Effector memory CD4-positive, alpha-beta T cell (primary cell): Measurements from ENCODE around the gene TMPRSS6.

Source experiments
- DNase-seq, 3 donors: peaks; one replicate each; pipeline ENCODE4 v3.0.0-alpha.2; 2020
- H3K27ac ChIP-seq: 2 replicates; pipeline ENCODE4 v1.7.0; 2013; ENCODE audit warnings: mild to moderate bottlenecking, low read length, moderate library complexity; ENCODE audit not compliant: insufficient read depth, poor library complexity, severe bottlenecking
- H3K27me3 ChIP-seq: replicated peaks from 2 replicates; pipeline ENCODE4 v1.7.0; 2013; ENCODE audit warnings: mild to moderate bottlenecking, low read length; ENCODE audit not compliant: insufficient read depth, control insufficient read depth, poor library complexity, severe bottlenecking
- H3K36me3 ChIP-seq: 2 replicates; pipeline ENCODE4 v1.7.0; 2013; ENCODE audit warnings: mild to moderate bottlenecking, low read length, moderate library complexity; ENCODE audit not compliant: control insufficient read depth, insufficient read depth
- H3K4me1 ChIP-seq: 2 replicates; pipeline ENCODE4 v1.7.0; 2013; ENCODE audit warnings: low read length, mild to moderate bottlenecking; ENCODE audit not compliant: control insufficient read depth, insufficient read depth, poor library complexity, severe bottlenecking
- H3K4me3 ChIP-seq: 2 replicates; pipeline ENCODE4 v1.7.0; 2013; ENCODE audit warnings: low read length, low read depth, mild to moderate bottlenecking; ENCODE audit not compliant: insufficient read depth, poor library complexity, severe bottlenecking
- H3K9me3 ChIP-seq: 2 replicates; pipeline ENCODE4 v1.7.0; 2013; ENCODE audit warnings: mild to moderate bottlenecking, low read length, moderate library complexity; ENCODE audit not compliant: control insufficient read depth

TMPRSS6 gene

GRCh38 chr22:37128555-37129281 is 19.2 kb upstream of the TMPRSS6 start:
- peaks cover under 1% of the 10 kb centered on the region for H3K4me1 ChIP-seq
- no peak overlapping the region for H3K27ac ChIP-seq
- H3K4me3 ChIP-seq: no peak overlapping the region
- H3K9me3 ChIP-seq: no peaks in the 10 kb centered on the region
- H3K27me3 ChIP-seq: no peaks in the 10 kb centered on the region
- DNase-seq: no peak
- H3K36me3 ChIP-seq: peaks cover 62% of the 10 kb centered on the region

GRCh38 chr22:37127350-37127878 is 17.9 kb upstream of the TMPRSS6 start:
- no peak overlapping the region for H3K27ac ChIP-seq
- no peak for DNase-seq
- H3K27me3 ChIP-seq: no peaks in the 10 kb centered on the region
- H3K9me3 ChIP-seq: no peaks in the 10 kb centered on the region
- peaks cover 48% of the 10 kb centered on the region for H3K36me3 ChIP-seq
- no peak overlapping the region for H3K4me3 ChIP-seq
- peaks cover 13% of the 10 kb centered on the region for H3K4me1 ChIP-seq

- Histone ChIP-seq H3K27ac (no peak overlapping the region), H3K36me3 (peaks cover 43% of the 10 kb centered on the region)
Measured at GRCh38 chr22:37126882-37127281, 17.4 kb upstream of the TMPRSS6 start.

GRCh38 chr22:37126383-37126782 is 16.9 kb upstream of the TMPRSS6 start:
- H3K27ac ChIP-seq: no peak overlapping the region
- H3K9me3 ChIP-seq: no peaks in the 10 kb centered on the region
- no peak overlapping the region for H3K4me3 ChIP-seq
- peaks cover 41% of the 10 kb centered on the region for H3K36me3 ChIP-seq
- H3K4me1 ChIP-seq: peaks cover 21% of the 10 kb centered on the region
- no peaks in the 10 kb centered on the region for H3K27me3 ChIP-seq
- no peak for DNase-seq

More at GRCh38 chr22:37126882-37127281, 17.4 kb upstream of the TMPRSS6 start:
- Histone ChIP-seq H3K4me1 (peaks cover 16% of the 10 kb centered on the region), H3K4me3 (no peak overlapping the region), H3K27me3 (no peaks in the 10 kb centered on the region), H3K9me3 (no peaks in the 10 kb centered on the region)
- DNase-seq: no peak

GRCh38 chr22:37123649-37124048 is 14.1 kb upstream of the TMPRSS6 start:
- DNase-seq: no peak
- Histone ChIP-seq H3K27ac (peak overlapping the region; percentile 99), H3K4me1 (peaks cover 31% of the 10 kb centered on the region), H3K36me3 (peaks cover 18% of the 10 kb centered on the region), H3K9me3 (no peaks in the 10 kb centered on the region), H3K4me3 (no peak overlapping the region), H3K27me3 (no peaks in the 10 kb centered on the region)

- no peak overlapping the region for H3K4me3 ChIP-seq
- H3K36me3 ChIP-seq: peaks cover 8% of the 10 kb centered on the region
- peaks cover 31% of the 10 kb centered on the region for H3K4me1 ChIP-seq
- DNase-seq: no peak
- H3K9me3 ChIP-seq: no peaks in the 10 kb centered on the region
- peak overlapping the region; percentile 99 for H3K27ac ChIP-seq
- H3K27me3 ChIP-seq: no peaks in the 10 kb centered on the region
Measured at GRCh38 chr22:37122598-37123180, 13.2 kb upstream of the TMPRSS6 start.

- Histone ChIP-seq H3K4me1 (peaks cover 31% of the 10 kb centered on the region), H3K9me3 (no peaks in the 10 kb centered on the region), H3K4me3 (peak overlapping the region; percentile 41), H3K27me3 (no peaks in the 10 kb centered on the region), H3K27ac (peak overlapping the region; percentile 99), H3K36me3 (peaks cover 8% of the 10 kb centered on the region)
- DNase-seq: peak; percentile 91 to 95 (median 91)
Measured at GRCh38 chr22:37121887-37122591, 12.5 kb upstream of the TMPRSS6 start.

GRCh38 chr22:37120569-37121340 is 11.2 kb upstream of the TMPRSS6 start:
- Histone ChIP-seq H3K9me3 (no peaks in the 10 kb centered on the region), H3K36me3 (no peaks in the 10 kb centered on the region), H3K4me1 (peaks cover 31% of the 10 kb centered on the region), H3K27ac (peak overlapping the region; percentile 99), H3K4me3 (no peak overlapping the region), H3K27me3 (no peaks in the 10 kb centered on the region)
- no peak for DNase-seq

- Histone ChIP-seq H3K27ac (no peak overlapping the region), H3K9me3 (no peaks in the 10 kb centered on the region), H3K4me1 (peaks cover 31% of the 10 kb centered on the region), H3K36me3 (no peaks in the 10 kb centered on the region), H3K27me3 (no peaks in the 10 kb centered on the region), H3K4me3 (no peak overlapping the region)
- no peak for DNase-seq
Measured at GRCh38 chr22:37119872-37120271, 10.4 kb upstream of the TMPRSS6 start.
